Measurements from ENCODE around the gene COL6A1. TPM values are rescaled to one million over a fixed set of nuclear protein-coding genes. Genes with fewer than 3 reads are reported as not detected.

The COL6A1 gene
- polyA plus RNA-seq, 1 of the 3 experiments (the other 2 are of a cell fraction): 107 TPM

- TF ChIP-seq CTCF (IDR thresholded peaks at IDR 0.05): no peak
Observed at GRCh38 chr21:46023555-46023954, 42.0 kb downstream of the COL6A1 start (continued).

GRCh38 chr21:46024141-46024540, 42.6 kb downstream of the COL6A1 start:
- no peaks in the 10 kb centered on the region for H3K36me3 ChIP-seq (replicated peaks in 1 of 2; ENCODE audit: control insufficient read depth in 1 of 2, insufficient read depth in 2 of 2, low read length in 1 of 2)
- no peak overlapping the region for H3K27ac ChIP-seq (ENCODE audit: low read depth in 2 of 2, low read length in 1 of 2)
- TF ChIP-seq POLR2AphosphoS5 (IDR thresholded peaks at IDR 0.05; ENCODE audit: low read depth, low read length): no peak
- TF ChIP-seq MAX (IDR thresholded peaks at IDR 0.05; ENCODE audit: low read depth): no peak
- no peak for TF ChIP-seq RFX5 (IDR thresholded peaks at IDR 0.05; ENCODE audit: low read length)
- TF ChIP-seq FOXM1 (IDR thresholded peaks at IDR 0.05; ENCODE audit: low read depth): no peak
- no peak for TF ChIP-seq MXI1 (IDR thresholded peaks at IDR 0.05; ENCODE audit: low read depth, low read length)
- no peak for TF ChIP-seq RCOR1 (IDR thresholded peaks at IDR 0.05; ENCODE audit: low read length)
- TF ChIP-seq IRF3 (IDR thresholded peaks at IDR 0.05; ENCODE audit: low read depth, low read length): no peak
- TF ChIP-seq GABPA (IDR thresholded peaks at IDR 0.05; ENCODE audit: low read depth): no peak
- no peak for TF ChIP-seq TAF1 (IDR thresholded peaks at IDR 0.05; ENCODE audit: borderline replicate concordance, low read depth, low read length)
- no peak for TF ChIP-seq SIN3A (IDR thresholded peaks at IDR 0.05; ENCODE audit: borderline replicate concordance, low read depth, low read length)
- TF ChIP-seq SMC3 (IDR thresholded peaks at IDR 0.05; ENCODE audit: low read depth, low read length): no peak
- TF ChIP-seq RXRA (IDR thresholded peaks at IDR 0.05; ENCODE audit: borderline replicate concordance, low read depth): no peak
- H3K9me3 ChIP-seq: no peaks in the 10 kb centered on the region
- H3F3A ChIP-seq (replicated peaks; ENCODE audit: insufficient read depth): no peaks in the 10 kb centered on the region
- no peak for DNase-seq
- H3K9me2 ChIP-seq: no peaks in the 10 kb centered on the region
- no peaks in the 10 kb centered on the region; a peak in 2 of 4 replicates for H3K4me1 ChIP-seq (ENCODE audit: control insufficient read depth in 1 of 2, insufficient read depth in 2 of 2, low read depth in 1 of 2, low read length in 1 of 2)
- H2AFZ ChIP-seq (ENCODE audit: low read depth): no peak overlapping the region
- POLR2A ChIA-PET: no interaction called here
- no peak overlapping the region for H3K9ac ChIP-seq
- no peak overlapping the region for H3K4me3 ChIP-seq (ENCODE audit: low read depth in 2 of 2, low read length in 1 of 2)
- WGBS (ENCODE audit: low lambda C conversion rate): 72% methylated on average over 3 of the region's 3 CpGs
- H3K4me2 ChIP-seq: no peak overlapping the region
- CTCF ChIA-PET: no interaction called here
- no peaks in the 10 kb centered on the region for H3K79me2 ChIP-seq (ENCODE audit: insufficient read depth)
- H4K20me1 ChIP-seq (ENCODE audit: insufficient read depth): no peaks in the 10 kb centered on the region
- H3K27me3 ChIP-seq (ENCODE audit: insufficient read depth): no peaks in the 10 kb centered on the region
